Psoas muscle (tissue), 8 donors: ENCODE data around the gene SPRED2. TPM values are rescaled to one million over a fixed set of nuclear protein-coding genes. Genes with fewer than 3 reads are reported as not detected.

ENCODE experiments used
- ATAC-seq, 4 donors: fragments of 200-7000 bp; cut with Tn5 transposase; one replicate each; pipeline ENCODE4 v1.9.1; 2020; ENCODE audit warnings: moderate library complexity in 3 of 4, mild to moderate bottlenecking in 2 of 4
- DNase-seq, 2 donors: peaks; one replicate each; pipeline ENCODE4 v3.0.0-alpha.2; 2020
- H3K27ac ChIP-seq: fragments of 200-600 bp; one replicate; pipeline ENCODE4 v1.8.0; 2022
- H3K27me3 ChIP-seq, 3 donors: fragments of 200-600 bp in 1 of 3; one replicate each; pipeline versions ENCODE4 v1.6.1 to v1.8.0; 2013 to 2022; ENCODE audit warnings: low read length in 2 of 3, mild to moderate bottlenecking in 2 of 3, moderate library complexity in 1 of 3; ENCODE audit not compliant: insufficient read depth in 3 of 3
- H3K36me3 ChIP-seq, 2 donors: fragments of 200-600 bp in 1 of 2; one replicate each; pipeline versions ENCODE4 v1.6.1 to v1.8.0; 2013 to 2022; ENCODE audit warnings: low read depth in 1 of 2, mild to moderate bottlenecking in 1 of 2, moderate library complexity in 1 of 2; ENCODE audit not compliant: insufficient read depth in 1 of 2
- H3K4me1 ChIP-seq: fragments of 200-600 bp; one replicate; pipeline ENCODE4 v1.8.0; 2022
- H3K4me3 ChIP-seq: fragments of 200-600 bp; one replicate; pipeline ENCODE4 v1.8.0; 2022; ENCODE audit warnings: mild to moderate bottlenecking
- H3K9me3 ChIP-seq: fragments of 200-600 bp; one replicate; pipeline ENCODE4 v1.8.0; 2022
- WGBS, 3 donors: extraction: QIAGEN DNeasy Blood & Tissue Kit; methylation state at CpG; one replicate each; pipeline versions ENCODE4 v1.1.6 to v1.1.7; 2013; 5-methylcytosine and 5-hydroxymethylcytosine counted together
- intact Hi-C, 2 donors: fragments of 100-400 bp; cut with DNase I; formaldehyde crosslinking; loops; one replicate each; pipeline versions ENCODE4 v1.11.0 to v1.14.2; 2022
- polyA plus RNA-seq, 3 donors: library from polyadenylated mRNA; stranded (reverse); fragments of 200-250 nt; gene quantifications; one replicate each; pipeline ENCODE4 v1.2.3, GENCODE V29; 2013
- total RNA-seq, 4 donors: library from RNA; stranded (reverse); fragmentation: NEBNext Ultra II Directional in 2 of 4; extraction: Animal tissue kit (Norgen Biotek cat#: 25700) in 2 of 4; gene quantifications; one replicate each; pipeline versions ENCODE4 v1.2.1 to v1.2.4, GENCODE V29; 2021 to 2023
- TF ChIP-seq, protein P1 (sequence below): fragments of 200-600 bp; IDR thresholded peaks from one replicate; pipeline ENCODE4 v1.8.0; 2022; ENCODE audit warnings: antibody characterized with exemption
- donor health status: healthy with polysubstance abuse.
- donor health status: DM: no; HTN: no; CAD: no; lungs with moderate emphysema.
- donor health status: Bipolar disorder and iron deficiency.
- donor health status: healthy.
- donor health status: DM: yes; HTN: yes; CAD: no.
- donor health status: DM: no; HTN: no; CAD: no.
- donor health status: DM: no; HTN: no; CAD: no.
- donor health status: DM: yes; HTN: yes; CAD: no.

The SPRED2 gene
- total and polyA plus RNA-seq, 7 donors, result 3.8 to 16.9 (median 8.5) TPM

DNA sequence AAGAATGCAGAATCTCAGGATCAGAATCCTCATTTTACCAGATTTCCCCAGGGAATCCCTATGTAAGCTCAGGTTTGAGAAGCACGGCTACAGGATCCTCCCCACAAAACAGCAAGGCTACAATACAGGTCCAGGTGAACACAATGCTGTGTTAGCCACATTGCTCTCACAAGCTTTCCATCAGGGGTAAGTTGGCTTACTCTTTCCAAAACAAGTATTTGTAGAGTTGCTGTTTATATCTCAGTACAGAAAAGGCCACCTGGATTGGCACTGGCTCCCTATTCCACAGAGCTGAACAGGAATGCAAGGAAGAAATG, 11.0 kb downstream of the SPRED2 start:
- TF ChIP-seq, protein P1, sequence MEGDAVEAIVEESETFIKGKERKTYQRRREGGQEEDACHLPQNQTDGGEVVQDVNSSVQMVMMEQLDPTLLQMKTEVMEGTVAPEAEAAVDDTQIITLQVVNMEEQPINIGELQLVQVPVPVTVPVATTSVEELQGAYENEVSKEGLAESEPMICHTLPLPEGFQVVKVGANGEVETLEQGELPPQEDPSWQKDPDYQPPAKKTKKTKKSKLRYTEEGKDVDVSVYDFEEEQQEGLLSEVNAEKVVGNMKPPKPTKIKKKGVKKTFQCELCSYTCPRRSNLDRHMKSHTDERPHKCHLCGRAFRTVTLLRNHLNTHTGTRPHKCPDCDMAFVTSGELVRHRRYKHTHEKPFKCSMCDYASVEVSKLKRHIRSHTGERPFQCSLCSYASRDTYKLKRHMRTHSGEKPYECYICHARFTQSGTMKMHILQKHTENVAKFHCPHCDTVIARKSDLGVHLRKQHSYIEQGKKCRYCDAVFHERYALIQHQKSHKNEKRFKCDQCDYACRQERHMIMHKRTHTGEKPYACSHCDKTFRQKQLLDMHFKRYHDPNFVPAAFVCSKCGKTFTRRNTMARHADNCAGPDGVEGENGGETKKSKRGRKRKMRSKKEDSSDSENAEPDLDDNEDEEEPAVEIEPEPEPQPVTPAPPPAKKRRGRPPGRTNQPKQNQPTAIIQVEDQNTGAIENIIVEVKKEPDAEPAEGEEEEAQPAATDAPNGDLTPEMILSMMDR, result no peak
- Histone ChIP-seq H3K27me3 (no peaks in the 10 kb centered on the region), H3K4me1 (peaks cover 11% of the 10 kb centered on the region), H3K9me3 (no peaks in the 10 kb centered on the region), H3K36me3 (no peaks in the 10 kb centered on the region), H3K4me3 (no peak overlapping the region), H3K27ac (no peak overlapping the region)
- ATAC-seq (no peak), DNase-seq (no peak)
- WGBS, 3 donors, result 53 to 77% (median 76%) methylated on average over 1 of the region's 1 CpG
- intact Hi-C loops, result loop anchor here in 1 of 2 donors (5.0 kb wide), 1 partner anchor 144 kb away; no protein-coding TSS in a partner anchor

GRCh38 chr2:65420712-65421431, 11.5 kb downstream of the SPRED2 start:
- no peaks in the 10 kb centered on the region for H3K9me3 ChIP-seq
- no peak overlapping the region for H3K27ac ChIP-seq
- ATAC-seq, result peak in 1 of 4 donors; percentile 38
- TF ChIP-seq, protein P1, result no peak
- WGBS, 3 donors, result 53 to 65% (median 62%) methylated on average over 6 of the region's 6 CpGs
- H3K36me3 ChIP-seq, result no peaks in the 10 kb centered on the region
- no peaks in the 10 kb centered on the region for H3K27me3 ChIP-seq
- no peak overlapping the region for H3K4me3 ChIP-seq
- intact Hi-C loops, result loop anchor here in 1 of 2 donors (5.0 kb wide), 1 partner anchor 144 kb away; no protein-coding TSS in a partner anchor
- no peak for DNase-seq
- peaks cover 11% of the 10 kb centered on the region for H3K4me1 ChIP-seq

- 80 to 84% (median 83%) methylated on average over 3 of the region's 3 CpGs for WGBS, 3 donors
Observed at GRCh38 chr2:65417509-65418085, 14.8 kb downstream of the SPRED2 start.

DNA sequence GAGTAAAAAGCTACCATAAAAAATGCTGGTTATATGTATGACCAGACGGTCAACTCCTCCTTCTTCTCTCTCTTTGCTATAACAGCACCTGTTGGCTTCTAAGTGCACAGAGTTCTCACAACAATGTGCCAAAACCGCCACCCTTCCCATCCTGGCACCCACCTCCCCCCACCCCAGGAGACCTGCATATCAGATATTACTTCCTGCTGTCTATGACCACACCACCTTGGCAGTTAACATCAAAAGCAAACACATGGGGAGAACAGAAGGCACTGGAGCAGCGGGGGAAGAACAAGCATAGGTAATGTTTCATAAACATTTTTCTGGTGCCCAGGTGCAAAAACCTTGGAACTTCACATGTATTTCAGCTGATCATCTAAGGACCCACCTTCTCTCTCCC, 15.5 kb downstream of the SPRED2 start:
- 91% methylated on average over 3 of the region's 3 CpGs for WGBS, 3 donors
- Histone ChIP-seq H3K4me3 (no peak overlapping the region), H3K27ac (no peak overlapping the region), H3K27me3 (no peaks in the 10 kb centered on the region), H3K4me1 (peaks cover 11% of the 10 kb centered on the region), H3K36me3 (no peaks in the 10 kb centered on the region), H3K9me3 (no peaks in the 10 kb centered on the region)
- no peak for ATAC-seq
- no peak for DNase-seq
- intact Hi-C loops, result no loop called here
- TF ChIP-seq, protein P1, result no peak

More at GRCh38 chr2:65417509-65418085, 14.8 kb downstream of the SPRED2 start:
- TF ChIP-seq, protein P1, result no peak
- H3K36me3 ChIP-seq, result no peaks in the 10 kb centered on the region
- no peak overlapping the region for H3K27ac ChIP-seq
- no peaks in the 10 kb centered on the region for H3K9me3 ChIP-seq
- H3K4me1 ChIP-seq, result peaks cover 11% of the 10 kb centered on the region
- ATAC-seq, result no peak
- no peak overlapping the region for H3K4me3 ChIP-seq
- no peaks in the 10 kb centered on the region for H3K27me3 ChIP-seq
- no peak for DNase-seq
- intact Hi-C loops, result no loop called here
